Cardiac fibroblast (primary cell): ENCODE results near the gene NUMA1.

Experiments
- DNase-seq, 2 donors: peaks; one replicate each; pipeline versions ENCODE4 v3.0.0 to v3.0.0-alpha.2; 2010; ENCODE audit warnings: low read depth in 2 of 2
- H3K4me3 ChIP-seq, 2 donors: replicated peaks in 1 of 2; 1 replicate in 1 of 2; 2 replicates in 1 of 2; pipeline ENCODE4 v1.5.1; 2011; ENCODE audit warnings: low read depth in 2 of 2, low read length in 2 of 2, mild to moderate bottlenecking in 2 of 2, moderate library complexity in 1 of 2
- CTCF ChIP-seq: IDR thresholded peaks from one replicate; pipeline ENCODE4 v1.5.1; 2011; ENCODE audit warnings: low read depth, mild to moderate bottlenecking, low read length, inconsistent platforms

The NUMA1 gene

DNA sequence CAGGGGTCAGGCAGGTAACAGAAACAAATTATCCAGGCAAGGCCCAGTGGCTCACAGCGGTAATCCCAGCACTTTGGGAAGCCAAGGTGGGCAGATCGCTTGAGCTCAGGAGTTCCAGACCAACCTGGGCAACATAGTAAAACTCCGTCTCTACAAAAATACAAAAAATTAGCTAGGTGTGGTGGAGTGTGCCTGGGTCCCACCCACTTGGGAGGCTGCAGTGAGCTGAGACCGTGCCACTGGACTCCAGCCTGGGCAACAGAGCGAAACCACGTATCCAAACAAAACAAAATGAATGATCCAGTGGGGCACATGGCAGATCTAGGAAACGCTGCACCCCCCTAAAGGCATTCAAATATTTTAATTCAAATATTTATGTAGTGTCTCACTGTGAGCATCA lies 9.9 kb downstream of the NUMA1 start:
- no peak for TF ChIP-seq CTCF
- DNase-seq, result no peak
- no peak overlapping the region for H3K4me3 ChIP-seq

- DNase-seq, result peak; percentile 82 to 91
- TF ChIP-seq CTCF, result no peak
- H3K4me3 ChIP-seq, result peak overlapping the region in 1 of 2 donors; percentile 0
Measured at GRCh38 chr11:72069787-72070251, 10.5 kb downstream of the NUMA1 start.

GRCh38 chr11:72069200-72069599 lies 11.1 kb downstream of the NUMA1 start:
- peak in 1 of 2 donors; percentile 44 for DNase-seq
- peak overlapping the region in 1 of 2 donors; percentile 34 for H3K4me3 ChIP-seq
- TF ChIP-seq CTCF, result no peak

GRCh38 chr11:72067676-72068075 lies 12.7 kb downstream of the NUMA1 start:
- no peak for TF ChIP-seq CTCF
- no peak overlapping the region for H3K4me3 ChIP-seq
- no peak for DNase-seq

DNA sequence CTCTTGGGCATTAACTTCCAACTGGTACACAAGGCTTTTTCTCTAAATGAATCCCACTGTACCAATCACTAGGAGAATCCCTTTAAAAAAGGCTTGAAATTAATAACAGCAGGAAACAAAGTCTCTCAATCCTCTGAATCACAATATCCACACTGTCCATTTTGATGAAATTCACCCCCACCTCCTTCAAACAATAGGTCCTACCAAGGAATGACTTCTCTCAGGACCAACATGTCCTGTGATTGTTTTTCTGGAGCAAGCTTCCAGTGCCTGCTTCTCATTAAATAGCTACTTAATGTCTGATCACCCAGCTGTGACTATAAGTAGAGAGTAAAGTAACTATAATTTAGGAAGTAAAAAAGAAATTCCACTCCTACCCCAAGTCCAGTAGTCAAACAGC lies 13.1 kb downstream of the NUMA1 start:
- DNase-seq, result peak in 1 of 2 donors; percentile 24
- TF ChIP-seq CTCF, result no peak
- H3K4me3 ChIP-seq, result no peak overlapping the region

GRCh38 chr11:72066855-72067254 lies 13.5 kb downstream of the NUMA1 start:
- DNase-seq, result no peak
- TF ChIP-seq CTCF, result no peak
- H3K4me3 ChIP-seq, result no peak overlapping the region

- TF ChIP-seq CTCF, result no peak
- DNase-seq, result no peak
- H3K4me3 ChIP-seq, result no peak overlapping the region
Measured at GRCh38 chr11:72061739-72062396, 18.5 kb downstream of the NUMA1 start.
